Mesenteric fat pad (tissue), 1 donor: ENCODE measurements around the gene MSL1. TPM values are rescaled to one million over a fixed set of nuclear protein-coding genes. Genes with fewer than 3 reads are reported as not detected.

ENCODE experiments used
- DNase-seq: peaks from one replicate; pipeline ENCODE4 v3.0.0-alpha.2; 2020; ENCODE audit warnings: low spot score
- total RNA-seq: library from RNA; stranded (reverse); fragmentation: NEBNext Ultra II Directional; extraction: Animal tissue kit (Norgen Biotek cat#: 25700); gene quantifications from one replicate; pipeline ENCODE4 v1.2.1, GENCODE V29; 2021
- donor health status: DM: yes; HTN: yes; CAD: no.

The MSL1 gene
- total RNA-seq, 1 donor from 2014 or later, result 77.0 TPM

GRCh38 chr17:40104594-40105486 is 16.9 kb upstream of the MSL1 start:
- DNase-seq, result no peak

DNA sequence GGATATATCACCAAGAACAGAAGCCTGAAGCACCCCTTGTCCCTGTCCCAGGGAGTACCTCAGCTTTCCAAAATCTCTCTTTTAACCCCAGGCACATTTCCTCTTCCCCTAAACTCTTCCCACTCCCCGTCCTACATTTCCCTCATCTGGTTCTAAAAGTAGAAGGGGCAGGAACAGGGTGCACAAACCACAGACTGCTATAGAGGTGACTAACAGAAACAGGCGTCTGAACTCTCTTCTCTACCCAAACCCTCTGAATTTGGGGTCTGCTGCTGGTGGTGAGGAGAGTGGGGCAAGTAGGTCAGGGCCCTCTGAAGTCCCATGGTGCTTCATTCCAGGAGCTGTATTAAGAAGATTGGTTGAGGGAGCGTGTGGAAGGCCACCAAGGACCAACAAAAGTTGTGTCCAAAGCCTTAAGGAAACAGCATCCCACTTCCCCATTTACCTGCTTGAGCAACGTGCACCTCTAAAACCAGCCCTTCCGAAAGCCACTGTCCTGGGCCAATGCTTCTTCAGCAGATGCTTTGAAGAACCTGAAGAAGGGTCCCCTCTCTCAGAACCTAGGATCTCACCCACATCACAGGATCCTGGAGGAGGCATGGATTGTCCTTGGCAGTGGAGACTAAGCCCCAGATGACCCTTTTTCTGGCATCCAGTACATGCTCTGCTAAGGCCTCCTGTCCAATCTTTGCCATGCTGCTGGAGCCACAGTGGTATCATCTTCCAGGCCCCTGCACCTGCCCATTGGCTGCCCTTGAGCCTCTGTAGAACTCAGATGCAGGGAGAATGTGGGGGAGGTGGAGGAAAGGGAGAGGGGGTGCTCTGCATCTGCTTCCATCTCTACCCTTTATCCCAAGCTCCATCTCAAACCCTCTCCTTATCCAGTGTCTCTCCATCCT is 15.7 kb upstream of the MSL1 start:
- no peak for DNase-seq

GRCh38 chr17:40106760-40107521 is 14.8 kb upstream of the MSL1 start:
- DNase-seq, result no peak

DNA sequence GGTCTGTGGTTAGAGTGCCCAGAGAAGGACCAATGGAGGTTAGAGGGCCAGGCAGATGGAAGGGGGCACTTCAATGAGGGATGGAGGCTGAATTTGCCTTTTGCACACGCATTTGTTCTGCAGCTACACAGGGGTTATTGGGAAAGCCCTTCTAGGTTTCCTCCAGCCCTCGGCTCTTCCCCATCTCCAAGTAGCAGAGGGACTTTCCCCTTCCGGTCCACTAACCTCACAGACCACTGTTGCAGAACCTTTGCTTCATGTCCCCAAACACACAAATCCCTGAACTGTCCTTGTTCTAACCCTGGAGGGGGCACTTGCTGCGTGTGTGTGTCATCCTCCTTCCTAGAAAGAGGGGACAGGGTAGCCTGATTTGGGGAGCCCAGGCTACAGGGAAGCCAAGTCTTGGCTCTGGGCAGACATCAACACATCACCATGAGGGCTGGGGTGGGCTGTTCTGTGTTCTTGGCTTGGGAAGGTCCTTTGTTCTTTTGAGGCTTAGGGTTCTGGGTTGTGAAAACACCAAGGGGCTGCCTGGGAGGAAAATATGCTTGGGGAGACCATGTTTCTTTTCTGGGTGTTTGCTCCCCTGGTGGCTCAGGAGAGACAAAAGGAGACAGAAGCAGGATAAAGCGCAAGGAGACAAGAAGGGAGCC is 14.1 kb upstream of the MSL1 start:
- no peak for DNase-seq

GRCh38 chr17:40108970-40109824 is 12.6 kb upstream of the MSL1 start:
- DNase-seq, result no peak

DNA sequence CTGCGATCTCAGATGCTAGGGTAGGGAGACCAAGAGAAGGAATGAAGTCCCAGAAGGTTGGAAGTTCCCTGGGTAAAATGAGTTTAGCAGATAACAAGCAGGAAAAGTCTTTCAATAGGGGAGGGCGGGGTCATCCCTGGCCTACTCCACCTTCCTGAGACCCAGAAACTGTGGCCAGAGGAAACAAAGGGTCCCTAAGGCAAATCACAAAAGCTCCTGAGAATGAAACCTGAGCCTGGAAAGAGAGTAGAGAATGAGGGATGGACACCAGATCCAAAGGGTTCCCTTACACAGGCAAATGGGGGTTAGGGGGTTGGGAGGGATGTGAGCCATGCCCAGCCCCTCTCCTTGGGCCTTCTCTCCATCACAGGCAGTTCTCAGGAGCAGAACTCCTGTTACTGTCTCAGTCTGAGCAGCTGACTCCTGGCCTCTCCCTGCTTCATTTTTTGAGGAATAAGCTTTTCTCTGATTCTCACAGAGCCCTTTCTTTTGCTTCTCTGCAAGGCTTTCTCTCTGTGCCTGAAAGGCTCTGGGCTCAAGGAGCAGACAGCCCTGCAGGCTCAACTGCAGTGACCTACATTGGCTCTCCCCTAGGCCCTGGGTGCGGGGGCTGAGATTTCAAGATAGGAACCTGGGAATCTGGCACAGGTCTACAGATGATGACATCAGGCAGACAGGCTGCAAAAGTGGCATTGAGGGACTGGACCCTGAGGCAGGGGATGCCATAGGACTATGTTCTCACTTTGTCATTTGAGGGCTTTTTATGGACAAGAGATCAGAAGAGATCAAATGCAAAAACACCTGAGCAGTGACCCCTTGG is 11.5 kb upstream of the MSL1 start:
- no peak for DNase-seq

GRCh38 chr17:40111221-40112128 is 10.3 kb upstream of the MSL1 start:
- peak; percentile 93 for DNase-seq

DNA sequence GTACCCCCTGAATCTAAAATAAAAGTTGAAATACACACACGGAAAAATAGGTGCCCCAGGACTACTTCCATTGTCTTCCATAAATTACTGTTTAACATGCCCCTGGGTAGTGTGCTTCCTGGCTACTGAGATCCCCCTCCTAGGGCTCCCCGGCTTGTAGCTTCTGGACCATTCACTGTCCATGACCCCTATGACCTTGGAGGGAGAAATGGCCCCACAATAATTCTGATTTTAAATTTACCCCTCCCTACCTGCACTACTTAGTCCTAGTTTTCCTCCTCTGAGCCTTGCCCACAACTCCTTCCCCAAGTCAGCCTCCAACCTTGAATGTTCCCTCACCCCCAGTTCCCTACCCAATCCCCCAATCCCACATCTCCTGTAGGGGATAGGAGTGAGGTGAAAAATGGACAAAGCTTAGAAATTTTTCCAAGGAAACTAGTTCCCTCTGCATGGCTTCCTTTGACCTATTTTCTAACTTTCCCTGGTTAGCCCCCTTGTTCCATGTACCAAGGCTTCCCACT is 9.5 kb upstream of the MSL1 start:
- DNase-seq, result no peak

- DNase-seq, result peak; percentile 57
Observed at GRCh38 chr17:40112718-40113109, 9.1 kb upstream of the MSL1 start.

- peak; percentile 92 for DNase-seq
Observed at GRCh38 chr17:40113110-40113906, 8.5 kb upstream of the MSL1 start.

DNA sequence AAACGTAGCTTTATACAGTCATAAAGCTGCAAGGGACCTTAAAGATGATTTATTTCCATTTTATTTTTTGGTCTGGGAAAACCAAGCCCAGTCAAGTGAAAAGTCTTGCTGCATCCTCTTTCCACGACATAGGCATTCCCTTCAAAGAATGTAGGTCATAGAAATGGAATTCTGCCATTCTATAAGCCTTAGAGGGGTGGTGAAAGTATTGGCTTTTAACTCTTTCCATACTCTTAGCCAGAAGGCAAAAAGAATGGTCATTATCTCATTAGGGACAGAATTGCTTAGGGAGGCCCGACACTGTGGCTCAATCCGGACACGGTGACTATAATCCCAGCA is 7.9 kb upstream of the MSL1 start:
- DNase-seq, result no peak

DNA sequence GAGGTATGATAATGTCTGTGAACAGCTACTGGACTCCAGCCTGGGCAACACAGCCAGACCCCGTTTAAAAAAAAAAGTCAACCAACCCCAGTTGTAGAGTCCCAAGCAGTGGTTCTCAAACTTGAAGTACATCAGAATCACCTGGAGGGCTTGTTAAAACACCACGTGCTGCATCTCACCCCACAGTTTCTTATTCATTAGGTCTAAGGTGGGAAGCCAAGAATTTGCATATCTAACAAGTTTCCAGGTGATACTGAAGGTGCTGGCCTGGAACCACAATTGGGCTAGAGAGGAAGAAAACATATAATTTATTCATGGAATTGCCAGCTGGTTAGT is 6.7 kb upstream of the MSL1 start:
- no peak for DNase-seq

DNA sequence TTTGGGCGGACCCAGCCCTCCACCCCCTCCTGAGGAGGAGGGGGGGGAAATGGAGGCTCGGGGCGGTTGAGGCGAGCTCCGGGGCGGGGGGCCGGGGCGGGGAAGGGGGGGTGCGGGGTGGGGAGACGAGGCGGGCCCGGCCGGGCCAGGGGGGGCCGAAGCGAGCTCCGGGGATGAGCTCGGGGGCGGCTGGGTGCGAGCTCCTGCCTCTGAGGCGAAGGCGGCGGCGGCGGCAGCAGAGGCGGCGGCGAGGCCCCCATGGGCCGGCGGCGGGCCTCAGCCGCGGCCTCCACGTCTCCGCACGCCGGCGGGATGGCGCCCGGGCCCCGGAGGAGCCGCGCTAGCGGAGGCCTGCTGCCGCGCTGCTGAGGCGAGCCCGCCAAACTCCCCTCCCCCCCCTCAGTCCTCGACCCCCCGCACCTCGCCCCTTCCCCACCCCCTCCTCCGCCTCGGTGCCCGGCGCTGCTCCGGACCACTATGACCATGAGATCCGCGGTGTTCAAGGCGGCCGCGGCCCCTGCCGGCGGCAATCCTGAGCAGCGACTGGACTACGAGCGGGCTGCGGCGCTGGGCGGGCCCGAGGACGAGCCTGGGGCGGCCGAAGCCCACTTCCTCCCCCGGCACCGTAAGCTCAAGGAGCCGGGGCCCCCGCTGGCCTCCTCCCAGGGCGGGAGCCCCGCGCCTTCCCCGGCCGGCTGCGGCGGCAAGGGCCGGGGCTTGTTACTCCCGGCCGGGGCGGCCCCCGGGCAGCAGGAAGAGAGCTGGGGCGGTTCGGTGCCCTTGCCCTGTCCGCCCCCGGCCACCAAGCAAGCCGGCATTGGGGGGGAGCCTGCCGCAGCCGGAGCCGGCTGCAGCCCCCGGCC is 596 bp downstream of the MSL1 start:
- peak; percentile 89 for DNase-seq

GRCh38 chr17:40122999-40123810 is 1.4 kb downstream of the MSL1 start:
- DNase-seq, result peak; percentile 89

- no peak for DNase-seq
Observed at GRCh38 chr17:40123811-40124114, 2.0 kb downstream of the MSL1 start.
